ENCODE measurements around the gene ENTPD6.

DNA sequence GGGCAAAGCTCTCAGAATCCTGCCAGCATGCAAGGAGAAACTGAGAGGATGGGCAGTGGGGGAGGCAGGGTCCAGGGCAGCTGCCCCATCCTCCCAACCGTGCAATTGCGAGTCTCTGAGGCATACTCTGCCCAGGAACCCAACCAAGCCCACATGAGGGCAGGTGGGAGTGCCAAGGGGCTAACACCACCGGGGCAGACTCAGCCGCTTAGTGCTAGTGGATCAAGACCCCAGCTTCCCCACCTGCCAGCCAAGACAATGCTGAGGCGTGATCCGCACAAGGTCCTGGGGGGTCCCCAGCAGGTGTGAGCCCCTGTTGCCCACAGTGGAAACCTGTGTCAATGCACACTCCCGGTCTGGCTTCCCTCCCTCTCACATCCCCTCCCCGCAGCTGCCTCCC is 48.5 kb upstream of the ENTPD6 start:
- TF ChIP-seq, protein P1, sequence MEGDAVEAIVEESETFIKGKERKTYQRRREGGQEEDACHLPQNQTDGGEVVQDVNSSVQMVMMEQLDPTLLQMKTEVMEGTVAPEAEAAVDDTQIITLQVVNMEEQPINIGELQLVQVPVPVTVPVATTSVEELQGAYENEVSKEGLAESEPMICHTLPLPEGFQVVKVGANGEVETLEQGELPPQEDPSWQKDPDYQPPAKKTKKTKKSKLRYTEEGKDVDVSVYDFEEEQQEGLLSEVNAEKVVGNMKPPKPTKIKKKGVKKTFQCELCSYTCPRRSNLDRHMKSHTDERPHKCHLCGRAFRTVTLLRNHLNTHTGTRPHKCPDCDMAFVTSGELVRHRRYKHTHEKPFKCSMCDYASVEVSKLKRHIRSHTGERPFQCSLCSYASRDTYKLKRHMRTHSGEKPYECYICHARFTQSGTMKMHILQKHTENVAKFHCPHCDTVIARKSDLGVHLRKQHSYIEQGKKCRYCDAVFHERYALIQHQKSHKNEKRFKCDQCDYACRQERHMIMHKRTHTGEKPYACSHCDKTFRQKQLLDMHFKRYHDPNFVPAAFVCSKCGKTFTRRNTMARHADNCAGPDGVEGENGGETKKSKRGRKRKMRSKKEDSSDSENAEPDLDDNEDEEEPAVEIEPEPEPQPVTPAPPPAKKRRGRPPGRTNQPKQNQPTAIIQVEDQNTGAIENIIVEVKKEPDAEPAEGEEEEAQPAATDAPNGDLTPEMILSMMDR (IDR thresholded peaks at IDR 0.05) = no peak
- no peak for TF ChIP-seq EZH2 (IDR thresholded peaks at IDR 0.05; ENCODE audit: borderline replicate concordance, insufficient read depth, low read depth, low read length, poor library complexity, severe bottlenecking)

Data from B cell (primary cell).